ENCODE results near the gene STARD13.

DNA sequence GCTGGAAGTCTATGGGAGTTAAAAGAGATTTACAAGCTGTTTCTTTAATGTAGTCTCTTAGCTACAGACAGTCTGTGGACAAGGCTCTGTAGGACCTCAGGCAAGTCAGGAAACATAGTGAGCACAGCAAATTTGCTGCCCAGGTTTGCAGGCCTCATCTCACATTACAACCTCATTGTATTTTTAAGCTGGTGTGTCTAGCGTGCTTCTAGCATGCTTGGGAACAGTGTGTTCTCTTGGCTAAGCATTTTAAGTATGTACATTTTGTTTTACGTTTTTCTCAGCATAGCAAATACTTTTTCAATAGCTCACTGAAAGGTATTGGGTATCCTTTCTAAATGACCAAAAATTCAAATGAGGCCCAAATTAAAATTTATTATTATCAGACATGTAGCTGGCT is 113.2 kb downstream of the STARD13 start:
- TF ChIP-seq, protein P1, sequence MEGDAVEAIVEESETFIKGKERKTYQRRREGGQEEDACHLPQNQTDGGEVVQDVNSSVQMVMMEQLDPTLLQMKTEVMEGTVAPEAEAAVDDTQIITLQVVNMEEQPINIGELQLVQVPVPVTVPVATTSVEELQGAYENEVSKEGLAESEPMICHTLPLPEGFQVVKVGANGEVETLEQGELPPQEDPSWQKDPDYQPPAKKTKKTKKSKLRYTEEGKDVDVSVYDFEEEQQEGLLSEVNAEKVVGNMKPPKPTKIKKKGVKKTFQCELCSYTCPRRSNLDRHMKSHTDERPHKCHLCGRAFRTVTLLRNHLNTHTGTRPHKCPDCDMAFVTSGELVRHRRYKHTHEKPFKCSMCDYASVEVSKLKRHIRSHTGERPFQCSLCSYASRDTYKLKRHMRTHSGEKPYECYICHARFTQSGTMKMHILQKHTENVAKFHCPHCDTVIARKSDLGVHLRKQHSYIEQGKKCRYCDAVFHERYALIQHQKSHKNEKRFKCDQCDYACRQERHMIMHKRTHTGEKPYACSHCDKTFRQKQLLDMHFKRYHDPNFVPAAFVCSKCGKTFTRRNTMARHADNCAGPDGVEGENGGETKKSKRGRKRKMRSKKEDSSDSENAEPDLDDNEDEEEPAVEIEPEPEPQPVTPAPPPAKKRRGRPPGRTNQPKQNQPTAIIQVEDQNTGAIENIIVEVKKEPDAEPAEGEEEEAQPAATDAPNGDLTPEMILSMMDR (IDR thresholded peaks at IDR 0.05), result no peak
- TF ChIP-seq ZFX (IDR thresholded peaks at IDR 0.05; ENCODE audit: borderline replicate concordance), result no peak
